ENCODE measurements around the gene C3orf18.
"Not testable (repeated sequence)": the region's sequence is repeated elsewhere in the genome, so short reads cannot be mapped to it uniquely, and the experiment has no call there.

The C3orf18 gene

DNA sequence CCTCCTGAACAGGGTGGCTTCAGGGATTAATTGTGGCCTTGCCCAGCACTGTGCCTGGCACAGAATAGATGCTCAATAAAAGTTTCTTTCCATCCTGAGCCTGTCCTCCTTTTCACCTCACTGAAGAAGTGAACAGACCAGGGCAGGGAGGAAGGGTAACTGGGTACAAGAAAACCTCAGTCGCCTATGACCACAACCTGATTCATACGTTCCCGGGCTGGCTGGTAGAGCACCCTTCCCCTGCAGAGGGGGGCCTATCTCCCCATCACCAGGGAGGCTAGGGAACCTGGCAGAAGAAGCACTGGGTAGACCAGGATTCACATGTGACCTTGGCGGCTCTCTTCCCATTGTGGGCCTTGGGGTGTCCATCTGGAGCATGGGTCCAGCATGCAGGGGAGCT lies 36.3 kb downstream of the C3orf18 start:
- DNase-seq: no peak
- intact Hi-C loops (cut with DNase I): no loop called here

DNA sequence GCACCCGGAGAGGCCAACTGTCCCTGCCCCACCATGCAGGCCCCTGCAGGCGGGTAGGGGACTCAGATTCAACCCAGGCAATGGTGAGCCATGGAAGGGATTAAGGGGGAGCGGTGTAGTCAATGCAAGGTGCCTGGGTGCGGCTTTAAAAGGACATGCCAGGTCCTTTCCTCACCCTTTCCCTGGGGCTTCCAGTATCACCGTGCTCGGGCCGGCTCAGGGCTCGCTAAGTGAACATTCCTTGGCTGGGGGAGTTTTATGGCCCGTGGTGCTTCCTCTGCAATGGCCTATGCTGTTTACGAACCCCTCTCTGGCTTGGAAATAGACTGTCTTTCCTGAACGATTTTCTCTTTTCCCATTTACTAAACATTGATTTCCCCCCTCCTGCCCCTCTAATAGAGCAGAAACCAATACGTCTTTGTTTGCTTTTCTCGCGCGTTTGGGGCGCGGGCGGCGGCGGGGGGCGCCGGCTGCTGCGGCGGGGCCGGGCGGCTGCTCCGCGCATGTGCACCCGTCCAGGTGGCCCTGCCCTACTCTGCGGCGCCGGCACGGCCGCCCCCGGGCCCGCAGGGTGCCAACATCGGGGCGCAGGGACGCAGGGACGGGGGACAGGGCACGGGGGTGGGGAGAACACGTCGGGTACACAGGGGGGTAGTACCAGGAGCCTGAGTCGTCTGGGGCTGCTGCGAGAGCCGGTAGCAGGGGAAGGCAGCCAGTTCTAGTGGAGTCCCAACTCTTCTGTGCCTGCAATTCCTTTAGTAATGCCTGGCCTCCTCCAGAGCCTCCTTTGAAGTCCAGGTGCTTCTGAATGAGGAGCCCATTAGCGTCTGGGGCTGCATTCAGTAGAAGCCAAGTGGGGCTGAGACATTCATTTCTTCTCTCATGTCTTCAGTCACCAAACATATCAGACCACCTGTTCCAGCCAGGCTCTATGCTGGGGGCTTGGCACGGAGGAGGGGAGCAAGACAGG lies 37.3 kb downstream of the C3orf18 start:
- intact Hi-C loops (cut with DNase I): no loop called here
- DNase-seq: no peak

DNA sequence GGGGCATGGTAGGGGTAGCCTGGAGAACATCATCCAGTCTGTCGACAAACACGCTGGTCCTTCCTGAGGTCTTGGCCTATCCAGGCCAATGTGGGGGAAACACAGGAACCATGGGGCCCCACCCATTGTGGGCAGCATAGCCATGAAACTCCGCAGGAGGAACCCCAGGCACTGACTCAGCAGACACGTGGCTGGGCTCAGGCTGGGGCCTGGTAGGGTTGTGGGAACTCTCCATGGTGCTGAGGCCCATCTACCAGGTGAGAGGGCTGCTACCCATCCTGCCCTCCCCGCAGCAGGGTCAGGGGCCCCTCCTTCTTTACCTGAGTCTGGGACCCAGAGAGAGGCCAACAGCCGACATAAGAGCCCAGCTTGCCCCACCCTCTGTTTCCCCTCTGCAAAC lies 41.6 kb downstream of the C3orf18 start:
- intact Hi-C loops (cut with DNase I): no loop called here
- peak in 1 of 10 donors; percentile 25 for DNase-seq

- DNase-seq: no peak
- intact Hi-C loops (cut with DNase I): no loop called here
Measured at GRCh38 chr3:50525191-50525910, 42.2 kb downstream of the C3orf18 start.

DNA sequence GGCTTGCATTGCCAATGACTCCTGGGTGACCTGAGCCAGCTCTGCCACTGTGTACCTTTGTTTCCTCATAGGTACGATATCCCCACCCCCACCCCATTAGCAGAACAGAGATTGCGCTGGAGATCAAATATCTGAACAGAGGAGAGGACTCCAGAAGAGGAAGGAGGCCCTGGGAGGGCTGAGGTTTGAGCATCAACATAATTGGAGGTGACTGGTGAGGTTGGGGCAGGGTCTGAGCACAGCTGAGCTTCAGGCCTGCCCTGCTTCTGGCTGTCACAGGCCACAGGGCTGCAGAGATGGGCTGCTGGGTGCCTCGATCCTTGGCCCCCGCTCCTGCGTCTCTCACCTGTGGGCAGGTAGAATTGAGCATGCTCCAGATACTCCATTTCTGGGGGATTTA lies 42.8 kb downstream of the C3orf18 start:
- DNase-seq: no peak
- intact Hi-C loops (cut with DNase I): no loop called here

- intact Hi-C loops (cut with DNase I): no loop called here
- DNase-seq: no peak
Measured at GRCh38 chr3:50523279-50523811, 44.2 kb downstream of the C3orf18 start.

- intact Hi-C loops (cut with DNase I): no loop called here
- no peak for DNase-seq
Measured at GRCh38 chr3:50521572-50521971, 46.0 kb downstream of the C3orf18 start.

- DNase-seq: no peak
- intact Hi-C loops (cut with DNase I): no loop called here
Measured at GRCh38 chr3:50520849-50521248, 46.7 kb downstream of the C3orf18 start.

DNA sequence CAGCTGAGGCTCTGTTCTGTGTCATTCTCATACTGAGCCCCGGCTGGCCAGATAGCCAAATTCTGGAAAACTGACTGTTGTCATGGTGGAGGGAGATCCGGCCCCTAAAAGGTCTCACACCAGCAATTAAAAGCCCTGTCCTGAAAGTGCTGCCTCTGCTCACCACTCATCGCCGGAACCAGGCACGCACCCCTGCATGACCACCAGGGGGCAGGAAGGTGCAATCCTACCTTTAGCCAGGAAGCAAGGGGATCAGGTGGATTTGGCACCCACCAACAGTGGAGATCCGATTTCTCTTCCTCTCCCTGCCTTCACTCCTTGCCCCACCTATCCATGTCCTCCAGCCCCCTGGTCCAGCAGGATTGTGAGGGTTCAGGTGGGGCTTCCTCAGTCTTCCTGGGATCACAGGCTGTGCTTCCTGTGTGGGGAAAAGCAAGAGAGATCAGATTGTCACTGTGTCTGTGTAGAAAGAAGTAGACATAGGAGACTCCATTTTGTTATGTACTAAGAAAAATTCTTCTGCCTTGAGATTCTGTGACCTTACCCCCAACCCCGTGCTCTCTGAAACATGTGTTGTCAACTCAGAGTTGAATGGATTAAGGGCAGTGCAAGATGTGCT lies 48.0 kb downstream of the C3orf18 start:
- intact Hi-C loops (cut with DNase I): loop anchor here (5.0 kb wide), 1 partner anchor 93 kb away; the partner anchor contains the start of gene CISH
- peak; percentile 22 to 94 (median 67) for DNase-seq

- DNase-seq: no peak
- intact Hi-C loops (cut with DNase I): loop anchor here (5.0 kb wide), 1 partner anchor 94 kb away; the partner anchor contains the start of gene CISH
Measured at GRCh38 chr3:50518436-50518835, 49.1 kb downstream of the C3orf18 start.

DNA sequence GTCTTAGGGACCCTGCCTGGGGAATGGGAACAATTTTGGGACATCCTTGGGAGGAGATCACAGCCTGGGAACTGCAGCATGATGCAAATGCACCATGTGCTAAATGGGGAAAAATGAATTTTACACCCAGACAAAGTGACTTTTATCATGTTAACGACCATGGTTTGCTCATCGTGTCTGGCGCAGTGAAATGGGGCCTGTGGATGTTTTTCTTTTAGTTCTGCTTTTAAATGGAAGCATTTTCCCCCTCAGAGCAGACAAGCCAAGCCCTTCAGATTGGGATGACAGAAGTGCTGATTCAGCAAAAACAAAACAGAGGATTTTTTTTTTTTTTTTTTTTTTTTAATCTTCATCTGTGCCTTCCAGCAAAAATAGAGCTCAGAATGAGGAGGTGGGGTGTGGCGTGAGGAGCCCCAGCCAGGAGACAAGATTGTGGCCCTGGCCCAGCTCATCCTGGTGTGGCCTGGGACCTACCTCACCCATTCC lies 49.8 kb downstream of the C3orf18 start:
- no peak for DNase-seq
- intact Hi-C loops (cut with DNase I): loop anchor here (5.0 kb wide), 1 partner anchor 95 kb away; the partner anchor contains the start of gene CISH

- no peak for DNase-seq
- intact Hi-C loops (cut with DNase I): loop anchor here (5.0 kb wide), 1 partner anchor 96 kb away; the partner anchor contains the start of gene CISH
Measured at GRCh38 chr3:50516440-50516871, 51.1 kb downstream of the C3orf18 start.

DNA sequence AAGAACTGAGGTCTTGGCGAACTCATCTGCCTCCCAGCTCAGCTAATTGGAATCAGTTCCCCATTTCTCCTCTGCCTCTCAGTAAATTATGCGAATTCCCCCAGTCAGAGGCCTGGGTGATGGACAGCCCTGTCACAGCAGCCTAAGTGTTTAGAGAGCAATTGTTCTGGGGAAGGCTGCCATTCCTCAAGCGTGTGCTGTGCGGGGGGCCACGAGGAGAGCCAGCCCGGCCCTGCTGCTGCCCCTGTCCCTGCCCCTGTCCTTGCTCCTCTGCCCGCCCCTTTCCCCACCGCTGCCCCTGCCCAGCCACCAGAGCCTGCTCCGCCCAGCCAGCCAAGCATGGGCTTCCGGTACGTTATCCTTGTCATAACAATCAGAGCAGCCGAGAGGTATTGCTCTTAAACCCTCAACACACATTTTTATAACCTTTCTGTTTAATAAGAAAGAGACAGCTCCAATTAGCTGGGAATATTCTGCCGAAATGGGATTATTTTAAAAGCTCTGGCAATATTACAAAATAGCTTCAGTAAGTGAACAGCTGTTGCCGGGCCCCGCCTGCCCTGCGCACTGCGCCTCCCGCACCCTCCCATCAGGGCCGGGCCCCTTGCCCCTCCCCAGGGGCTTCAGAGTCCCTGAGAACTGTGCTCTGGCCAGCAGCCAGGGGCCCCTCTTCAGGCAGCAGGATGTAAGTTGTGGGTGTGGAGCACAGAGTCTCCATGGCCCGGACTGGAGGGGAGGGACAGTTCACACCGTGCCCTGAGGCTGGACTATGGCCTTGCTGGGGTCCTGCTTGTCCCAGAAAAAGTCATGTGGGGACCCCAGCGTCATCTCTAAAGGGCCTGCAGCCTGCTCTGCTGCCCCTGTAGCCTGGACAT lies 51.7 kb downstream of the C3orf18 start:
- DNase-seq: no peak

GRCh38 chr3:50512908-50513307 lies 54.6 kb downstream of the C3orf18 start:
- DNase-seq; intact Hi-C loops (cut with DNase I): not testable (repeated sequence)

More for the DNA sequence above, 51.7 kb downstream of the C3orf18 start:
- intact Hi-C loops (cut with DNase I): loop anchor here (5.0 kb wide), 1 partner anchor 96 kb away; the partner anchor contains the start of gene CISH

DNA sequence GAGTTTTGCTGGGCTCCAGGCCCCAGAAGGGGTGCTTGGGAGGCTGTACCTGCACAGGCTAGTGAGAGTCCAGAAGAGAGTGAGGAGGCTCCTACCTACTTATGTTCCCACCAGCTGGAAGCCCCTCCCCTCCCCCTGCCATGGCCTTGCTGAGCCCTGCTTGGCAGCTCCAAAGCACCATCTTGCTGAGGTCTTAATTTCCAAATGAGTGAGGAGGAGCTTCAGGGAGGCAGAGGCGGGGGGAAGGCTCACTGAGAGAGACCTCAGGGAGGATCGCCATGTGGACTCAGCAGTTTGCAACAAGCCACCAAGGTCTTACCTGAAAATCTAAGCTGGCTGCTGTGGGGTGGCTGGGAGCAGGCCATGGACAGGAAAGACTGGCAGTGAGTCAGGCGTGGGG lies 55.4 kb downstream of the C3orf18 start:
- intact Hi-C loops (cut with DNase I): no loop called here
- no peak for DNase-seq

DNA sequence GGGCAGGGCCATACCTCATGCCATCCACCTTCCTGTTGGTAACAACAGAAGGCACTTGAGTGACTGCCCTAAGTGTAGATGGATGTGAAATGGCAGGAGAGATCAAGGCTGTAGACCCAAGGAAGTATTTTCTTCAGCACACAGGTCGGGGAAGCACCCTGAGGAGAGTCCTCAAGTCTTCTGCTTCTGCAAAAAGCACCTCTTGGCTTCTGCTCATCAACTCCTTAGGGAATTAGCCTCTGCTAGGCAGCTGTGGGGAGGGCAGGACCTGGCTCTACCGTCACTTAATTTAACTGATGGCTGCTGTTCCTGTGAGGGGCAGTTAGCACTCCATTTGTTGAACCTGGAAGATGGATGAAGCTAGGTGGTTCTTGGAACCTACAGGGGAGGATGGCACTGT lies 57.2 kb downstream of the C3orf18 start:
- intact Hi-C loops (cut with DNase I): no loop called here
- DNase-seq: no peak

GRCh38 chr3:50509715-50510114 lies 57.8 kb downstream of the C3orf18 start:
- intact Hi-C loops (cut with DNase I): no loop called here
- DNase-seq: no peak

DNA sequence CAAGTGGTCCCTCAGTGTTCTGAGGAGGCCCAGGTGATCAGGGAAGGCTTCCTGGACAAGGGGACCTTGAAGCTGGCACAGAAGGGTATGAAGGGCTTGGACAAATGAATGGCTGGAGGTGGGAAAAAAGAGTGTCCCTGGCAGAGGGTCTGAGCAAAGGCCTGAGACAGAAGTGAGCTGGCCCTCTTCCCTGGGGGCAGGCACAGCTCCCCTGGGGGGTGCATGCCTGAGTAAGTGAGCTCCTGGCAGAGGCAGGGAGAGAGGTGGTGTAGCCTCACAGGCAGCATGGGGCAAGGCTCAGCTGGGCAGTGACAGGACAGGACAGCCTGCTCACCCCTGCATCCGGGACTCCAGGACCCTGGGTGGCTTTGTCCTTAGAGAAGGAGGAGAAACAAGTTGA lies 58.7 kb downstream of the C3orf18 start:
- no peak for DNase-seq
- intact Hi-C loops (cut with DNase I): no loop called here

All from posterior cingulate gyrus (tissue), 11 donors.